ENCODE results near the gene IGFBP5. TPM values are rescaled to one million over a fixed set of nuclear protein-coding genes. Genes with fewer than 3 reads are reported as not detected.
A peak's percentile ranks its signal among the peaks of the same experiment; 100 is the strongest.

Gene IGFBP5
- total RNA-seq, 4 donors from 2014 or later: 27.7 to 460 (median 134) TPM

GRCh38 chr2:216732334-216732733, 37.0 kb upstream of the IGFBP5 start:
- no peak for DNase-seq (ENCODE audit: low spot score in 2 of 2)
- H3K4me3 ChIP-seq (ENCODE audit: low read depth, poor library complexity, severe bottlenecking): no peak overlapping the region
- WGBS, 2 donors: 78 to 81% methylated on average over 5 to 7 of the region's 7 CpGs
- intact Hi-C loops (cut with DNase I; ENCODE audit: low total_unique reads): no loop called here
- TF ChIP-seq POLR2A (IDR thresholded peaks at IDR 0.05) (no peak), CTCF (IDR thresholded peaks at IDR 0.05) (no peak)

DNA sequence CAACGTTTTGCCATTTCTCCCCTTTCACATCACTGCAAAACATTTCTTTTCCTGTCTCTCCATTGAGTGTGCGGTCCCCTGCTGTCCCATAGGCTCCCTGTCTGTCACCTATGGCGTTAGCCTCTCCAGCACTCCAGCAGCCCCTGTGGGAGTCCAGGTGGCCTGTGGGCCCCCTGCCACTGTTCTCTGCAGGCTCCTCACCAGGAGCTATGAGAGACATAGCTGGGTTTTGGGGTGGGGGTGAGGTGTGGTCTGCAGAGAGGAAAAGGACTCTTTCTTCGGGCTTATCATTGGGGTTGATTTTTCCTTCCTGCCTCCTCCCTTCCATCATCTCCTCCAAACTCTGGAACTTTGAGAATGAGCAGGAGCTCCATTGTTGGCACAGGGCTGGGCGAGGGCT, 36.1 kb upstream of the IGFBP5 start:
- DNase-seq (ENCODE audit: low spot score in 2 of 2): peak in 1 of 2 donors; percentile 67
- 83 to 89% methylated on average over 5 of the region's 5 CpGs for WGBS, 2 donors
- intact Hi-C loops (cut with DNase I; ENCODE audit: low total_unique reads): no loop called here
- TF ChIP-seq POLR2A (IDR thresholded peaks at IDR 0.05) (no peak), CTCF (IDR thresholded peaks at IDR 0.05) (no peak)
- no peak overlapping the region for H3K4me3 ChIP-seq (ENCODE audit: low read depth, poor library complexity, severe bottlenecking)

- WGBS, 2 donors: 82 to 90% methylated on average over 5 of the region's 5 CpGs
- no peak for DNase-seq (ENCODE audit: low spot score in 2 of 2)
- H3K4me3 ChIP-seq (ENCODE audit: low read depth, poor library complexity, severe bottlenecking): no peak overlapping the region
- no peak for TF ChIP-seq CTCF (IDR thresholded peaks at IDR 0.05)
- TF ChIP-seq POLR2A (IDR thresholded peaks at IDR 0.05): no peak
- intact Hi-C loops (cut with DNase I; ENCODE audit: low total_unique reads): no loop called here
These were observed 35.5 kb upstream of the IGFBP5 start for GRCh38 chr2:216730871-216731270.

GRCh38 chr2:216727346-216728122, 32.2 kb upstream of the IGFBP5 start:
- H3K4me3 ChIP-seq (ENCODE audit: low read depth, poor library complexity, severe bottlenecking): no peak overlapping the region
- no peak for DNase-seq (ENCODE audit: low spot score in 2 of 2)
- intact Hi-C loops (cut with DNase I; ENCODE audit: low total_unique reads): no loop called here
- TF ChIP-seq CTCF (IDR thresholded peaks at IDR 0.05): no peak
- 92 to 94% methylated on average over 8 of the region's 8 CpGs for WGBS, 2 donors

- no peak overlapping the region for H3K4me3 ChIP-seq (ENCODE audit: low read depth, poor library complexity, severe bottlenecking)
- TF ChIP-seq CTCF (IDR thresholded peaks at IDR 0.05): no peak
- no peak for TF ChIP-seq POLR2A (IDR thresholded peaks at IDR 0.05)
- intact Hi-C loops (cut with DNase I; ENCODE audit: low total_unique reads): no loop called here
- no peak for DNase-seq (ENCODE audit: low spot score in 2 of 2)
- WGBS, 2 donors: 54 to 58% methylated on average over 5 of the region's 5 CpGs
These were observed 28.8 kb upstream of the IGFBP5 start for GRCh38 chr2:216724190-216724589.

DNA sequence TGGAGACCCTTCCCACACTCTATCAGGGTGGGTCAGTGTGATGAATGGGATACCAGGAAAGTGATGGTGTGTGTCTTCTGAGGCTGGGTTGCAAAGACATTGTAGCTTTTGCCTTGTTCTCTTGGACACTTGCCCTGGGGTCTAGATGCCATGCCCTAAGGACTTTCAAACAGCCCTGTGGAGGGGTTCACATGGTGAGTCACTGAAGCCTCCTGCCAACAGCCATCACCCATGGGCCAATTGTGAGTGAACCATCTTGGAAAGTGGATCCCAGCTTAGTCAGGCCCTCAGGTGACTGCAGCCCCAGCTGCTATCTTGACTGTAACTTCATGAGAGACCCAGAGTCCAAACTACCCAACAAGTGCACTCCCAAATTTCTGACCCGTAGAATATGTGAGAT, 25.8 kb upstream of the IGFBP5 start:
- no peak for DNase-seq (ENCODE audit: low spot score in 2 of 2)
- no peak overlapping the region for H3K4me3 ChIP-seq (ENCODE audit: low read depth, poor library complexity, severe bottlenecking)
- 70 to 87% methylated on average over 1 of the region's 1 CpG for WGBS, 2 donors
- intact Hi-C loops (cut with DNase I; ENCODE audit: low total_unique reads): no loop called here
- TF ChIP-seq CTCF (IDR thresholded peaks at IDR 0.05) (no peak), POLR2A (IDR thresholded peaks at IDR 0.05) (no peak)

All from lower leg skin (tissue), 4 donors.